ENCODE data around the gene NEO1.

The NEO1 gene

DNA sequence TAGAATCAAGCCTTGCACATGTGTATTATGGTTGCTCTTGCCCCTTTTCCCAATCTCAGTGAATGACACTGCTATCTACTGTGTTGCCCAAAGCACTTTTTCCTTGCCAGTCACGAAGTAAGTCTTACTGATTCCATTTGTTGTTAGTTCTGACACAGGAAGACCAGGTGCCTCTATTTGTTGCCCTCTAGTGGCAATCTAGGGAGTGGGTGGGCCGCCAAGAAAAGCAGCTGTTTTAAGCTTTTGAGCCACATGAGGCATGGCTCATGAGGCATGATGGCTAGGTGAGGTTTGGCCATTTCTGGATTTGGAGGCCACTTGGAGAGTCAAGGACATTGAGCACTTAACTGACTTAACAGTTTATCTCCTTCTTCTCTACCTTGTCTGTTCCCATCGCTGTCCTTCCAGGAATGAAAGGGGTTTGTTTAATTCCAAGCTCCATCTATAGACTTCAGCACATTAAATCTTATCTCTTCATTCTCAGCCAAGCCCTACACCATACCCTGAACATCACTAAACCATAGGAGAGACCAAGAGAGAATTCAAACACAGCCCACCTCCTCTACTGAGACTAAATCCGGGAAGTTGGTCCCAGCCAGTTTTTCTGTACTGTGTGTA lies 213.4 kb downstream of the NEO1 start:
- Histone ChIP-seq H3K4me3 (no peak overlapping the region), H3K36me3 (ENCODE audit: insufficient read depth, low read length) (no peaks in the 10 kb centered on the region), H3K9ac (ENCODE audit: insufficient read length) (no peak overlapping the region), H3K27ac (no peak overlapping the region), H3K9me3 (ENCODE audit: low read depth, low read length) (no peaks in the 10 kb centered on the region)
- DNase-seq (ENCODE audit: low read depth, low spot score): peak; percentile 20
- no peak for TF ChIP-seq EZH2 (IDR thresholded peaks at IDR 0.05)
- peak; percentile 8 for TF ChIP-seq FOXP2 (optimal IDR thresholded peaks at IDR 0.05; ENCODE audit: control extremely low read depth, extremely low read length, insufficient read depth)

DNA sequence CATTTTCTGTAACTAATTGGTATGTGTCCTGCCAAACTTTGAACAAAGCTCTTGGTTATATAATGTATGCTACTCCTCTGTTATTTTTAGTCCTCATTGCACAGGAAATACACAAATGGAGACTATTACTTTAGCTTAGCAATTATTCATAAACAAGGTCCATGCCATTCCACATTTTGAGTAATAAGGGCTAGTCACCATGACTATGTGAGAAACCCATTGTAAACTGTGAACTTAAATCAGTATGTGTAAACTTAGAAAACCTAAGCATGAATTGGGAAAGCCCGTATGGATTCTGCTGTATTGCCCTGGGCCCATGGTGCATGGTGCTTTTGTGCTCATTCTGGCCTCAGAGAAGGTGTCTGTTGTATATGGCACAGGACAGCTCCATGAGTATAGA lies 216.2 kb downstream of the NEO1 start:
- no peak overlapping the region for H3K4me3 ChIP-seq
- TF ChIP-seq POLR2AphosphoS5 (IDR thresholded peaks at IDR 0.05; ENCODE audit: borderline replicate concordance, low read depth, low read length): no peak
- TF ChIP-seq EZH2 (IDR thresholded peaks at IDR 0.05): no peak
- TF ChIP-seq FOXP2 (optimal IDR thresholded peaks at IDR 0.05; ENCODE audit: control extremely low read depth, extremely low read length, insufficient read depth): no peak
- H3K9ac ChIP-seq (ENCODE audit: insufficient read length): no peak overlapping the region
- no peak for DNase-seq (ENCODE audit: low read depth, low spot score)
- H3K9me3 ChIP-seq (ENCODE audit: low read depth, low read length): no peaks in the 10 kb centered on the region
- no peaks in the 10 kb centered on the region for H3K36me3 ChIP-seq (ENCODE audit: insufficient read depth, low read length)
- no peak overlapping the region for H3K27ac ChIP-seq

DNA sequence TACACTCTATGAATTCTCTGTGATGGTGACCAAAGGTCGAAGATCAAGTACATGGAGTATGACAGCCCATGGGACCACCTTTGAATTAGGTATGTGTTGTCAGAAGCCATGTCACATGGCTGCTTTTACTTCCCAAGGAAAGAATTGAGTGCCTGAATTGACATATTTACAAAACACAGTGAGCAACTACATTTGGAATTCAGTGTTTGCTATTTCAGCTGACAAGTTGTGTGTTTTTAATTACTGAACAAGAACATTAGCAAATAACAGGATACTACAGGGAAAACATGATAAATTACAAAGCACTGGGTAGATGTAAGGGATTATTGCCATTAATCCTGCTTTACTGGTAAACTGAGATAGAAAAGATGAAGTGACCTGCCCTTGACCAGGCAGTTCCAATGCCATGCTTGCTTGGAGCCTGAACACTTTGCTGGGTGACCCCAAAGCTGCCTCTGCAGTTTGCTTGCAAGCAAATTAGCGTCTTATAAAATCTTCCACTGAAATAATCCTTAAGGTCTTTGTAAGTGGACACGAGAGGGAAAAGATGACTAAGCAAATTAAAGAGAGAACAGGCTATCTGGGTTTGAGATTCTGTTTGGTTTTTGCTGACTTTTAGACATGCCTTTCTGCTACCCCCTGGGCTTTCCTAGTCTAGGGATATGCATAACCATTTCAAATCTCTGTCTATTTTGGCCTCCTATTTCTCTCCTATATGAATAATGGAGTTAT lies 218.3 kb downstream of the NEO1 start:
- no peak for TF ChIP-seq EZH2 (IDR thresholded peaks at IDR 0.05)
- no peak for TF ChIP-seq FOXP2 (optimal IDR thresholded peaks at IDR 0.05; ENCODE audit: control extremely low read depth, extremely low read length, insufficient read depth)
- TF ChIP-seq POLR2AphosphoS5 (IDR thresholded peaks at IDR 0.05; ENCODE audit: borderline replicate concordance, low read depth, low read length): no peak
- no peaks in the 10 kb centered on the region for H3K9me3 ChIP-seq (ENCODE audit: low read depth, low read length)
- no peaks in the 10 kb centered on the region for H3K36me3 ChIP-seq (ENCODE audit: insufficient read depth, low read length)
- no peak overlapping the region for H3K27ac ChIP-seq
- DNase-seq (ENCODE audit: low read depth, low spot score): no peak
- no peak overlapping the region for H3K9ac ChIP-seq (ENCODE audit: insufficient read length)
- no peak overlapping the region for H3K4me3 ChIP-seq

DNA sequence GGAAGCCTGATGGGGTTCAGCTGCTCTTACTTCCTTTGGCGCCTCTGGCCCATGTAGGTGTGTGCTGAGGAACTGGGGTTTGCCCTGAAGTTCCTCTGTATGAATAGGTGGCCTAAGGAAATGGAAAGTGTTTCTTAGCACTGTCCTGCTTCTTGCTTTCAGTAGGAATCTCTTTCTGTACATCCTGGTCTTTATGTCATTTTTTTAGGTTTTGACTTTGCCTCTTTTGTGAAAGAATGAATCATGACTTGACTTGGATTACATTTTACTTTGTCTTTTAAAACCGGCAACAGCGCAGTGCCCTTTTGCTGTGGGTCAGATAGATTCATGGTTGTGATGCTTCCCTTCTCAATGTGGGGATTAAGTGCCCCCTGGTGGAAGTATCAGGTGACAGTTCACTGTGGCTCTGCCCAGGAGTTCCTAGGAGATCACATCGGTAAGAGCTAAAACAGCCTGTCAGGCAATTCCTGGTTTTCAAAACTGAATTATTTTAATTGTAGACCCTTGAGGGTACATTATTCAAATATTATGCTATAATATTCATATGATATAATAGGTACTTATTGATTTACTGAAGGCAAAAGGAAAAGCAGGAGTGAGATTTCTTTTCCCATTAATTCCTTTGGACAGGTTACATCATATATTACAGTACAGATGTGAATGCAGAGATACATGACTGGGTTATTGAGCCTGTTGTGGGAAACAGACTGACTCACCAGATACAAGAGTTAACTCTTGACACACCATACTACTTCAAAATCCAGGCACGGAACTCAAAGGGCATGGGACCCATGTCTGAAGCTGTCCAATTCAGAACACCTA lies 221.1 kb downstream of the NEO1 start:
- Histone ChIP-seq H3K27ac (no peak overlapping the region), H3K9me3 (ENCODE audit: low read depth, low read length) (no peaks in the 10 kb centered on the region), H3K4me3 (no peak overlapping the region), H3K36me3 (ENCODE audit: insufficient read depth, low read length) (no peaks in the 10 kb centered on the region), H3K9ac (ENCODE audit: insufficient read length) (no peak overlapping the region)
- peak; percentile 20 for DNase-seq (ENCODE audit: low read depth, low spot score)
- TF ChIP-seq POLR2AphosphoS5 (IDR thresholded peaks at IDR 0.05; ENCODE audit: borderline replicate concordance, low read depth, low read length): no peak
- TF ChIP-seq FOXP2 (optimal IDR thresholded peaks at IDR 0.05; ENCODE audit: control extremely low read depth, extremely low read length, insufficient read depth): no peak
- no peak for TF ChIP-seq EZH2 (IDR thresholded peaks at IDR 0.05)

DNA sequence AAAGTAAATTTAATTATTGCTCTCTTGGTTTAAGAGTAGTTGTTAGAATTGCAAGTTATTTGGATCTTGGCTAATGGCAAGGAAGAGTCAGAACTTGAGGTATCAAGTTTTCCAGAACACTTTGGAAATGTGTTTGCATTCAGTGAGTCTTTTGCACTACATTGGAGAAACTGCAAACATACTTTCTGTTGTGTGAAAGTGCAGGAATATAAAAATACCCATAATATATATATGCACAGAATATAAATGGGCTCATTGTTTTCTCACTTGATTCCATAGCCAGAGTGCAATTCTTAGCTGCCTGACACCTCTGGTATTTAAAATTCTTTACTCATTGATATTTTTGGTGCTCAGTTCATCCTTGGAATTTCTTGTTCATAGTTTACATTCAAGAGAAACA lies 223.6 kb downstream of the NEO1 start:
- H3K9ac ChIP-seq (ENCODE audit: insufficient read length): no peak overlapping the region
- no peaks in the 10 kb centered on the region for H3K9me3 ChIP-seq (ENCODE audit: low read depth, low read length)
- H3K4me3 ChIP-seq: no peak overlapping the region
- no peak overlapping the region for H3K27ac ChIP-seq
- no peak for DNase-seq (ENCODE audit: low read depth, low spot score)
- TF ChIP-seq POLR2AphosphoS5 (IDR thresholded peaks at IDR 0.05; ENCODE audit: borderline replicate concordance, low read depth, low read length): no peak
- no peak for TF ChIP-seq FOXP2 (optimal IDR thresholded peaks at IDR 0.05; ENCODE audit: control extremely low read depth, extremely low read length, insufficient read depth)
- TF ChIP-seq EZH2 (IDR thresholded peaks at IDR 0.05): no peak
- H3K36me3 ChIP-seq (ENCODE audit: insufficient read depth, low read length): no peaks in the 10 kb centered on the region

DNA sequence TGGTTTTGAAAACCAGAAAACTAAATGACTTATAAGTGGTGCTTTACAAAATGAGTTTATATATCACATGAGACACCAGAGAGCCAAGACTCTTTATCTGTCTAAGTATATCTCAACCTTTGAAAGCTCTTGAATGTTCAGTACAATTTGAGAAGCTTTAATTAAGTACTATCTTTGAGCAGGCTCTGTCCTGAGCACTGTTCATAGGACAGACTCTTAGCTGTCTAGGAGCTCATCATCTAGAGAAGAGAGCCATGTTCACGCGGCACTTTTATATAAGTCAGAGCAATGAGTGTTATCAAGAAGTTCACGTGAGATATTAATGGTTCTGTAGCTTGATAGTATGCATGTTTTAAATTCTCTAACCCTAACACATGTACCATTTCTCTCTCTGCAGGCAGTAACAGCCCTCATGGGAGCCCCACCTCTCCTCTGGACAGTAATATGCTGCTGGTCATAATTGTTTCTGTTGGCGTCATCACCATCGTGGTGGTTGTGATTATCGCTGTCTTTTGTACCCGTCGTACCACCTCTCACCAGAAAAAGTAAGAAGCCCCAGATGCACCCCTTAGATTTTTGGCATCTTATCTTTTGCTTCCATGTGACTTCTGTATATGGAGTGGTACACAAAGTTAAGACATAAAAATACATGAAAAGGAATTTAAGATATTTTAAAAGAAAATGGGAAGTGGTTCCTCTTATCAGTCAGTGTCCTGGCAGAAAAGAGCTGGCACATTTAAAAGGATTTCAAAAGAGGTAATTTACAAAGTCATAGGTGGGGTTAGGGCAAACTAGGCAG lies 230.5 kb downstream of the NEO1 start:
- TF ChIP-seq POLR2AphosphoS5 (IDR thresholded peaks at IDR 0.05; ENCODE audit: borderline replicate concordance, low read depth, low read length) (no peak), EZH2 (IDR thresholded peaks at IDR 0.05) (no peak), FOXP2 (optimal IDR thresholded peaks at IDR 0.05; ENCODE audit: control extremely low read depth, extremely low read length, insufficient read depth) (no peak)
- Histone ChIP-seq H3K36me3 (ENCODE audit: insufficient read depth, low read length) (no peaks in the 10 kb centered on the region), H3K27ac (no peak overlapping the region), H3K9me3 (ENCODE audit: low read depth, low read length) (no peaks in the 10 kb centered on the region), H3K4me3 (no peak overlapping the region), H3K9ac (ENCODE audit: insufficient read length) (no peak overlapping the region)
- DNase-seq (ENCODE audit: low read depth, low spot score): no peak

DNA sequence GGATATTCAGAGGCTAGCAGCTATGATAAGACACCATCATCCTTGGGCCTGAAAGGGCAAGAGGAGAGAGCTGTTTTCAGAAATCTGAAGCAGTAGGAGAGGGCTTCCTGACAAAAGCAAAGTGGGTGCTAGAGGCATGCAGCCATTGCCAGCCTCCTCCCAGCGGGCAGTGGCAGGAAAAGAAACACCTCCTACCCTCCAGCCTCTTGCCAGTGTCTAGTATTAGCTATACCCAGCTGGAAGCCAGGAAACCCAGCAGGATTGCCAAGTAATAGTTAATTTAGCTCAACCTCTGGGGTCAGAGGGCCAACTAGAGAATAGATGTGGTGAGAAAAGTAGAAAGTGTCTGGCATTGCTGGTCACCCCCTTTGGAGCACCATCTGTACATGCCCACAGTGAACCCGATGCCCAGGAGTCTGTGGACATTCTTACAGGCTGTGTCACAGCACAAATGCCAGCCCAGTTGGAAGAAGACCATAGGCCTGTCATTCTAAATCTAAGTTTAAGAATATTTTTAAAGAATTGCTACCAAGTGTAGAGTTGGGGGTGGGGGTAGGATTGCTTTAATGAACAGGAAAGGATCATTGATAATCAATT lies 231.2 kb downstream of the NEO1 start:
- TF ChIP-seq FOXP2 (optimal IDR thresholded peaks at IDR 0.05; ENCODE audit: control extremely low read depth, extremely low read length, insufficient read depth) (no peak), EZH2 (IDR thresholded peaks at IDR 0.05) (no peak), POLR2AphosphoS5 (IDR thresholded peaks at IDR 0.05; ENCODE audit: borderline replicate concordance, low read depth, low read length) (no peak)
- no peak for DNase-seq (ENCODE audit: low read depth, low spot score)
- H3K36me3 ChIP-seq (ENCODE audit: insufficient read depth, low read length): no peaks in the 10 kb centered on the region

More for the DNA sequence above, 231.2 kb downstream of the NEO1 start:
- Histone ChIP-seq H3K27ac (no peak overlapping the region), H3K4me3 (no peak overlapping the region), H3K9ac (ENCODE audit: insufficient read length) (no peak overlapping the region), H3K9me3 (ENCODE audit: low read depth, low read length) (no peaks in the 10 kb centered on the region)

Measured in SK-N-MC (cell line).